H1 (cell line): Measurements from ENCODE around the gene ZNF532. TPM values are rescaled to one million over a fixed set of nuclear protein-coding genes. Genes with fewer than 3 reads are reported as not detected.

ENCODE experiments used
- CBX5 ChIP-seq: fragments of 300-800, 300-1000 bp; sonication (generic); IDR thresholded peaks from 2 replicates; pipeline ENCODE4 v1.7.1; 2016; ENCODE audit warnings: antibody characterized with exemption, low read length, low read depth
- RXRA ChIP-seq: IDR thresholded peaks from 2 replicates; pipeline ENCODE4 v1.6.1; 2011; ENCODE audit warnings: low read depth, mild to moderate bottlenecking, low read length, moderate library complexity; ENCODE audit not compliant: insufficient read depth
- SAP30 ChIP-seq: fragments of 300-600 bp; sonication (generic); IDR thresholded peaks from 2 replicates; pipeline ENCODE4 v1.7.1; 2012; ENCODE audit warnings: low read length, moderate library complexity, mild to moderate bottlenecking, inconsistent platforms; ENCODE audit not compliant: insufficient read depth, insufficient replicate concordance
- SIRT6 ChIP-seq: IDR thresholded peaks from one replicate; pipeline ENCODE4 v1.7.1; 2012; ENCODE audit warnings: low read length, inconsistent platforms
- polyA plus RNA-seq, 7 experiments: library from polyadenylated mRNA; depleted of rRNA in 3 of 7; stranded (reverse) in 5 of 7; unstranded in 2 of 7; fragments of >200 nt in 5 of 7; fragments of 200-250 nt in 2 of 7; gene quantifications; 1 replicate in 5 of 7; 2 replicates in 1 of 7; 4 replicates in 1 of 7; pipeline versions ENCODE4 v1.2.1 to v1.2.3, GENCODE V29; 2011 to 2013; ENCODE audit warnings: missing spikeins in 2 of 7, mixed read lengths in 2 of 7
- total RNA-seq: library from RNA; stranded (reverse); fragmentation: NEBNext Ultra II Directional; extraction: Animal tissue kit (Norgen Biotek cat#: 25700); gene quantifications from 2 replicates; pipeline ENCODE4 v1.2.1, GENCODE V29; 2021

Gene ZNF532
- total and polyA plus RNA-seq, 2 of the 8 experiments (the other 6 are each of a cell fraction or from before 2014, with no cell fraction given) = 143 to 240 TPM

DNA sequence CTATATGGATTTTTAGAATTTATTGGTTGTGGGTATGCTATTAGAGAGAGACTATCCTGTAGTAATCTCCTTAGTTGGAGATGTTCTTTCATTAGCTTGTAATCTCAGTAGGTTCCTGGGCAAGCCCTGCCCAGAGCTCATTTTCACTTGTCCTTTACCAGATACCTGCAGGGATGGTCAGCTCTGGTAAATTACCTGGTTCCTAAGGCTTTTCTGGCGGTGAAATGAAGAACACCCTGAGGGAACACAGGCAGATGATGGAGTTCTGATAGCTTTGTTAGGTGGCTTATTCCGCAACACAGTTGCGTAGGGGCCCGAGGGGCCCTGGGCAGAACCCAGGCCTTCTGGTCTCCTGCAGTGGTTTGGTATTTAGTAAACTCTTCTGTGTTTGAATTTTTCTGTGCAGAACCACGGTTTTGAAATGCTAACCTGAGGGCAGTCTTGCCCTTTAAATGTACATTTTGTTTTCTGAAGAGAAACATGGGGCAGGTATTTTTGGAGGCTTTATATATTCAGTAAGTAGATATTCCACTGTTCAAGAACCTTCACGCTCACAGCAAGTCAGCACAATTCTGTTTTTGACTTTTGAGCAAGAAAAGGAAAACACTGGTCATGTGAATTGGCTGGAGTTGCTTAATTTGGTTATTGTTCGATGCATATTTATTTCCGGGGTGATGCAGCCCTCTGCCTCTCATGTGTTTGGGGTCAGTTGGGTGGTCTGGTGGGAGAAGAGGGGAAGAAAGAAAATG, 22.4 kb downstream of the ZNF532 start (continued):
- TF ChIP-seq SAP30 = no peak
- TF ChIP-seq RXRA = no peak
- no peak for TF ChIP-seq SIRT6
- no peak for TF ChIP-seq CBX5
